Measurements from ENCODE around the gene RAD9A. TPM values are rescaled to one million over a fixed set of nuclear protein-coding genes. Genes with fewer than 3 reads are reported as not detected.
"Not testable (repeated sequence)": the region's sequence is repeated elsewhere in the genome, so short reads cannot be mapped to it uniquely, and the experiment has no call there.

The RAD9A gene
- total and polyA plus RNA-seq, 5 donors from 2014 or later, result 3.5 to 27.5 (median 6.7) TPM

DNA sequence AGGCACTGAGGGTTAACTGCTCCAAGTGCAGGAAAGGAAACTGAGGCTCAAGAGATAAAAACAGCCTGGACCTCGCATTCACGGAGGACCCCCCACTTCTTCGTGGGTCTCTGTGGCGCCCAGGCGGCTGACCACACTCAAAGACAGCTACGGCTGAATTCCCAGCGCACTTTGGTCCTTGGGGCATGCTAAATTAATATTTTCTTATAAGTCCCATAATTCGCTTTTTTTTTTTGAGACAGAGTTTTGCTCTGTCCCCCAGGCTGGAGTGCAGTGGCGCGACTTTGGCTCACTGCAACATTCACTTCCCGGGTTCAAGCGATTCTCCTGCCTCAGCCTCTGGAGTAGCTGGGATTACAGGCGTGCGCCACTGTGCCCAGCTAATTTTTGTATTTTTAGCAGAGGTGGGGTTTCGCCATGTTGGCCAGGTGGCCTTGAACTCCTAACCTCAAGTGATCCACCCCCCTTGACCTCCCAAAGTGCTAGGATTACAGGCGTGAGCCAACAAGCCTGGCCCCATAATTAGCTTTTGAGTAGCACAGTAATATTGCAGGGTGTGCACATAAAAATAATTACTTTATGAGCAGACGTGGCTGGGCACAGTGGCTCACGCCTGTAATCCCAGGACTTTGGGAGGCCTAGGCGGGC is 10.5 kb downstream of the RAD9A start:
- peaks cover 4 to 80% (median 30%) of the 10 kb centered on the region in 4 donors for H3K4me1 Mint-ChIP-seq
- H3K27ac Mint-ChIP-seq, result peak overlapping the region; percentile 83 to 95 (median 92)
- H3K4me1 ChIP-seq (ENCODE audit: control insufficient read depth, insufficient read depth, low read length, poor library complexity, severe bottlenecking), result peaks cover 86% of the 10 kb centered on the region
- H3K4me3 ChIP-seq (ENCODE audit: low read depth, low read length), result peak overlapping the region; percentile 93
- H3K36me3 ChIP-seq (ENCODE audit: control insufficient read depth, insufficient read depth, low read length), result peaks cover 41% of the 10 kb centered on the region
- peaks cover 17% of the 10 kb centered on the region for H3K36me3 Mint-ChIP-seq
- H3K27ac ChIP-seq (ENCODE audit: insufficient read depth, low read length, poor library complexity, severe bottlenecking), result peak overlapping the region; percentile 87
- H3K9me3 ChIP-seq (ENCODE audit: control insufficient read depth in 2 of 2, low read length in 2 of 2); H3K27me3 Mint-ChIP-seq; ATAC-seq (ENCODE audit: low read depth in 2 of 2); H3K9me3 Mint-ChIP-seq; DNase-seq; H3K27me3 ChIP-seq (ENCODE audit: control insufficient read depth, insufficient read depth, low read length): not testable (repeated sequence)
- H3K4me3 Mint-ChIP-seq, result peak overlapping the region; percentile 94 to 99 (median 97)

DNA sequence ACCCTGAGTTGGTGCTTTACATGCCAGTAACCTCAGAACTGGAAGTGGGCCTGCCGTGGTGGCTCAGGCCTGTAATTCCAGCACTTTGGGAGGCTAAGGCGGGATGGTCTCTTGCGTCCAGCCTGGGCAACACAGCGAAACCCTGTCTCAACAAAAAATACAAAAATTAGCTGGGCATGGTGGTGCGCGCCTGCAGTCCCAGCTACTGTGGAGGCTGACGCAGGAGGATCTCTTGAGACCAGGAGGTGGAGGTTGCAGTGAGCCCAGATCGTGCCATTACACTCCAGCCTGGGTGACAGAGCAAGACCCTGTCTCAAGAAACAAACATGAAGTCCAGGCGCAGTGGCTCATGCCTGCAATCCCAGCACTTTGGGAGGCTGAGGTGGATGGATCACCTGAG is 11.3 kb downstream of the RAD9A start:
- not testable (repeated sequence) for H3K9me3 ChIP-seq (ENCODE audit: control insufficient read depth in 2 of 2, low read length in 2 of 2); H3K9me3 Mint-ChIP-seq; H3K27me3 Mint-ChIP-seq; H3K27me3 ChIP-seq (ENCODE audit: control insufficient read depth, insufficient read depth, low read length); ATAC-seq (ENCODE audit: low read depth in 2 of 2); DNase-seq
- Histone ChIP-seq H3K4me1 (ENCODE audit: control insufficient read depth, insufficient read depth, low read length, poor library complexity, severe bottlenecking) (peaks cover 86% of the 10 kb centered on the region), H3K36me3 (ENCODE audit: control insufficient read depth, insufficient read depth, low read length) (peaks cover 33% of the 10 kb centered on the region), H3K4me3 (ENCODE audit: low read depth, low read length) (peak overlapping the region; percentile 93), H3K27ac (ENCODE audit: insufficient read depth, low read length, poor library complexity, severe bottlenecking) (peak overlapping the region; percentile 87)
- Mint-ChIP-seq H3K4me3 (peak overlapping the region; percentile 97 to 99 (median 98)), H3K4me1 (peaks cover 12 to 80% (median 33%) of the 10 kb centered on the region in 4 donors), H3K27ac (peak overlapping the region; percentile 94 to 98 (median 95)), H3K36me3 (peaks cover 19% of the 10 kb centered on the region)

DNA sequence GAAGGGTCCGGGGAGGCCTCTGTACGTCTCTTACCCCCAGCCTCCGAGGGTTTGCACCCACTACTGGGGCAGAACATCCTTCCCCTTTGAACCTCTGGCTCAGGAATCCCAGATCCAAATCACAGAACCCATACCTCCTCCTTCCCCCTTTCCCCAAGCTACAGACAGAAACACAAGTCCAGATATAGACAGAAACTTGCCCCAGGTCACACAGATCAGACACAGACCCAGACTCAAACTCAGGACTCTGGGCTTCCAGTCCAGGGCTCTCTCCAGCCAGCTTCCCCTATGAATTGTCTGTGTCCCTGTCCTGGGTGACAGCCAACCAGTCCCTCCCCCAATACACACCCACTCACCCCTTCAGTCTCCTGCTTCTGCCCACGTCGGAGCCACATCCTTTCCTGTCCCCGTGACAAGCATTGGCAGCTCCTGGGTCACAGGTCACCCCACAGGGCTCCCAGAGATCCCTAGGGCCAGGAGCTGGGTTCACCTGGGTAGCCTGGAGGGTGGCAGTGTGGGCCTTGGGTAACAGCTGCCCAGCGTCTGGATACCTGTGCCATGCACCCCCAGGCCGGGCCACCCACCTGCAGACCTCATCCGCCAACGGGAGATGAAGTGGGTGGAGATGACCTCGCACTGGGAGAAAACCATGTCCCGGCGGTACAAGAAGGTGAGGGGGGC is 12.9 kb downstream of the RAD9A start:
- Mint-ChIP-seq H3K36me3 (peaks cover 25% of the 10 kb centered on the region), H3K4me1 (peaks cover 15 to 80% (median 37%) of the 10 kb centered on the region in 4 donors), H3K27ac (peak overlapping the region; percentile 95 to 98 (median 97)), H3K9me3 (no peaks in the 10 kb centered on the region), H3K4me3 (peak overlapping the region; percentile 97 to 99 (median 98)), H3K27me3 (peaks cover 6% of the 10 kb centered on the region)
- peak in 1 of 3 donors; percentile 83 for DNase-seq
- Histone ChIP-seq H3K4me1 (ENCODE audit: control insufficient read depth, insufficient read depth, low read length, poor library complexity, severe bottlenecking) (peaks cover 87% of the 10 kb centered on the region), H3K36me3 (ENCODE audit: control insufficient read depth, insufficient read depth, low read length) (peaks cover 21% of the 10 kb centered on the region), H3K9me3 (ENCODE audit: control insufficient read depth in 2 of 2, low read length in 2 of 2) (no peaks in the 10 kb centered on the region), H3K27ac (ENCODE audit: insufficient read depth, low read length, poor library complexity, severe bottlenecking) (peak overlapping the region; percentile 87), H3K4me3 (ENCODE audit: low read depth, low read length) (peak overlapping the region; percentile 93), H3K27me3 (ENCODE audit: control insufficient read depth, insufficient read depth, low read length) (no peaks in the 10 kb centered on the region)
- ATAC-seq (ENCODE audit: low read depth in 2 of 2), result no peak

DNA sequence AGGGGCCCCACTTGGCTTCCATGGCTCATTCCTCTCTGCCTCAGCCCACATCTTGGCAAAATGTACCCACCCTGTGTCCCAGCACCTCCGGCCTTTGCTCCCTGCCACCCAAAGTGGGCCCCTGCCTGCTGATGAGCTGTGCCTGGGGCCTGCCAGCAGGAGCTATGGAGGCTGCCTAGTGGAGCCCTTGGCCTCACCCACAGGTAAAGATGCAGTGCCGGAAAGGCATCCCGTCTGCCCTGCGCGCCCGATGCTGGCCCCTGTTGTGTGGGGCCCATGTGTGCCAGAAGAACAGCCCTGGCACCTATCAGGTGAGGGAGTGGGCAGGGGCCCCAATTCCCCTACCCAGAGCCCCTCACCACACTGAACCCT is 13.4 kb downstream of the RAD9A start:
- DNase-seq, result no peak
- peaks cover 6% of the 10 kb centered on the region for H3K27me3 Mint-ChIP-seq

DNA sequence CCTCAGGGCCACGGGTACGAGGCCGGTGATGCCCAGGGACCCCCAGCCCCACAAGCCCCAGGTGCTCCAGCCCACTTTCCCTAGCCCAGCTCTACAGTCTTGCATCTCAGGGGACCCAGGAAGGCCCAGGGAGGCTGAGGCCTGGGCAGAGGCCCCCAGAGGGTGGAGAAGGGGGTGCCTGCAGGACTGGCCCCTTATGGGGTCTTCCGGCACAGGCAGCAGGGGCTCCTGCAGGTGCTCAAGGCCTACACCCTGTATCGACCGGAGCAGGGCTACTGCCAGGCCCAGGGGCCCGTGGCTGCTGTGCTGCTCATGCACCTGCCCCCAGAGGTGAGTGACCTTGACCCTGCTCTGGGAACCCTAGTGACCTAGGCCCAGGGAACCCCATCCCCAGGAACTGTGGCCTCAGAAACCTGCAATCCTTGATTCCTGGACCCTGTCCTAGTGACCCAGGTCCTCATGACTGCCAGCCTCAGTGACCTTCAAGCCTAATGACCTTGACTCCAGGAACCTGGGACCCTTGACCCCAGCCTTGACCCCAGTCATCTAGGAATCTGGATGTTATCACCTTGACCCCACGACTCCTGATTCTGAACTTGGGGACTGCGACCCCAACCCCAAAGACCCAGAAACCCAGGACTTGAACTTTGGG is 14.0 kb downstream of the RAD9A start:
- Mint-ChIP-seq H3K27ac (peak overlapping the region; percentile 88 to 98 (median 95)), H3K4me1 (peaks cover 15 to 80% (median 37%) of the 10 kb centered on the region in 4 donors), H3K9me3 (no peaks in the 10 kb centered on the region), H3K27me3 (peaks cover 6% of the 10 kb centered on the region), H3K36me3 (peaks cover 23% of the 10 kb centered on the region), H3K4me3 (peak overlapping the region; percentile 97 to 99 (median 98))
- peaks cover 20% of the 10 kb centered on the region for H3K36me3 ChIP-seq (ENCODE audit: control insufficient read depth, insufficient read depth, low read length)
- H3K4me3 ChIP-seq (ENCODE audit: low read depth, low read length), result peak overlapping the region; percentile 93
- H3K9me3 ChIP-seq (ENCODE audit: control insufficient read depth in 2 of 2, low read length in 2 of 2), result no peaks in the 10 kb centered on the region
- H3K27ac ChIP-seq (ENCODE audit: insufficient read depth, low read length, poor library complexity, severe bottlenecking), result peak overlapping the region; percentile 87
- H3K4me1 ChIP-seq (ENCODE audit: control insufficient read depth, insufficient read depth, low read length, poor library complexity, severe bottlenecking), result peaks cover 87% of the 10 kb centered on the region
- no peaks in the 10 kb centered on the region for H3K27me3 ChIP-seq (ENCODE audit: control insufficient read depth, insufficient read depth, low read length)
- ATAC-seq (ENCODE audit: low read depth in 2 of 2) (no peak), DNase-seq (no peak)

More for the DNA sequence above, 13.4 kb downstream of the RAD9A start:
- peaks cover 22% of the 10 kb centered on the region for H3K36me3 ChIP-seq (ENCODE audit: control insufficient read depth, insufficient read depth, low read length)
- ATAC-seq (ENCODE audit: low read depth in 2 of 2), result no peak
- peaks cover 15 to 80% (median 37%) of the 10 kb centered on the region in 4 donors for H3K4me1 Mint-ChIP-seq
- no peaks in the 10 kb centered on the region for H3K9me3 ChIP-seq (ENCODE audit: control insufficient read depth in 2 of 2, low read length in 2 of 2)
- H3K4me1 ChIP-seq (ENCODE audit: control insufficient read depth, insufficient read depth, low read length, poor library complexity, severe bottlenecking), result peaks cover 87% of the 10 kb centered on the region
- H3K27me3 ChIP-seq (ENCODE audit: control insufficient read depth, insufficient read depth, low read length), result no peaks in the 10 kb centered on the region
- peaks cover 26% of the 10 kb centered on the region for H3K36me3 Mint-ChIP-seq
- H3K27ac Mint-ChIP-seq, result peak overlapping the region; percentile 88 to 98 (median 95)
- no peaks in the 10 kb centered on the region for H3K9me3 Mint-ChIP-seq
- peak overlapping the region; percentile 97 to 99 (median 98) for H3K4me3 Mint-ChIP-seq
- peak overlapping the region; percentile 93 for H3K4me3 ChIP-seq (ENCODE audit: low read depth, low read length)
- peak overlapping the region; percentile 87 for H3K27ac ChIP-seq (ENCODE audit: insufficient read depth, low read length, poor library complexity, severe bottlenecking)

DNA sequence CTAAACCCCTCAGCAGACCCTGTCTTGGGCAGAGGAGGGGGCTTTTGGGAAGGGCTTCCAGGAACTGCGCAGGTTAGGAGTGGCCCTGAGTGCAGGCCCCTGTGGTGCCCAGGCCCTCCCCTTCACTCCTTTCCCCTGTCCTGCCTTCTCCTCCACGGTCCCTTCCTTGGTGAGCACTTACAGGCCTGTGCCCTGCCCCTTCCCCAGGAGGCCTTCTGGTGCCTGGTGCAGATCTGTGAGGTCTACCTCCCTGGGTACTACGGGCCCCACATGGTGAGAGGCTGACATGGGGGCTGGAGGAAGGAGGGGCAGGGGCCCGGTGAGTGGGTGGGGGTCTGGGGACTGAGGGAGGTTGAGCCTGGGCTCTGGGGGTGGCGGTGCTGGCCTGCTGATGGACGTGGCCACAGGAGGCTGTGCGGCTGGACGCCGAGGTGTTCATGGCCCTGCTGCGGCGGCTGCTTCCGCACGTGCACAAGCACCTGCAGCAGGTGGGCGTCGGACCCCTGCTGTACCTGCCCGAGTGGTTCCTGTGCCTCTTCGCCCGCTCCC is 14.7 kb downstream of the RAD9A start:
- Mint-ChIP-seq H3K9me3 (no peaks in the 10 kb centered on the region), H3K4me1 (peaks cover 15 to 85% (median 40%) of the 10 kb centered on the region in 4 donors), H3K27ac (peak overlapping the region; percentile 79 to 95 (median 88)), H3K36me3 (peaks cover 23% of the 10 kb centered on the region), H3K4me3 (peak overlapping the region; percentile 88 to 99 (median 96)), H3K27me3 (peaks cover 6% of the 10 kb centered on the region)
- no peak for DNase-seq
- no peaks in the 10 kb centered on the region for H3K9me3 ChIP-seq (ENCODE audit: control insufficient read depth in 2 of 2, low read length in 2 of 2)
- no peaks in the 10 kb centered on the region for H3K27me3 ChIP-seq (ENCODE audit: control insufficient read depth, insufficient read depth, low read length)
- peak overlapping the region; percentile 87 for H3K27ac ChIP-seq (ENCODE audit: insufficient read depth, low read length, poor library complexity, severe bottlenecking)
- no peak for ATAC-seq (ENCODE audit: low read depth in 2 of 2)
- H3K36me3 ChIP-seq (ENCODE audit: control insufficient read depth, insufficient read depth, low read length), result peaks cover 20% of the 10 kb centered on the region
- H3K4me1 ChIP-seq (ENCODE audit: control insufficient read depth, insufficient read depth, low read length, poor library complexity, severe bottlenecking), result peaks cover 89% of the 10 kb centered on the region
- peak overlapping the region; percentile 93 for H3K4me3 ChIP-seq (ENCODE audit: low read depth, low read length)

DNA sequence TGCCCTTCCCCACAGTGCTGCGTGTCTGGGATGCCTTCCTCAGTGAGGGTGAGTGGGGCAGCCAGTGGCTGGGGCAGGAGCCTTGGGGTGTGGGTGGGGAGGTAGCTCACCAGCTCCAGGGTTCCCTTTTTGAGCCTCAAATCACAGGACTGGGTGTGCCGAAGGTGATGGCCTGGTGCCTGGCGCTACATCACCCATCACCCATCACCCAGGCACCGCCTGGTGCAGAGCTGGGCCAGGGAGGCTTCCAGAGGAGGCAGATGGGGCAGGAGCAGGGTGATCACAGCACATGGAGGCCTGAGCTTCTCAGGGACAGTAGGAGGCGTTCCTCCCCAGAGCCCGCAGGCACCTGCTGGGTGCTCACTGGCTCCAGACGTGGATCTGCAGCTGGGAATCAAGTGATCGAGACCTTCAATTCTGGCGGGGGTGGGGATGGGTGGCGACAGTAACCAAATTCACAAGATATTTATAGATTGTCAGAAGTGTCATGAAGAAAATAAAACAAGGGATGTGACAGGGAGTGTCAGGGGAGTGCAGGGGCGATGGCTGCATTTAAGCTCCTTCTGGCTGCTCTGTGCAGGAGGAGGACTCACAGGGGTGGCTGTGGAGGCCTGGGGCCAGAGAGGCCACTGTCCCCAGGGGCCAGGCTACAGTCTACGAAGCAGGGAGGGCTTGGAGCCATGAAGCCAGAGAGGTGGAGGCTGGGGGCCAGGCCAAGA is 15.3 kb downstream of the RAD9A start:
- no peak for ATAC-seq (ENCODE audit: low read depth in 2 of 2)
- peaks cover 23% of the 10 kb centered on the region for H3K36me3 Mint-ChIP-seq

More for the DNA sequence above, 15.3 kb downstream of the RAD9A start:
- Mint-ChIP-seq H3K27ac (peak overlapping the region; percentile 89 to 99 (median 95)), H3K27me3 (peaks cover 6% of the 10 kb centered on the region), H3K4me1 (peaks cover 15 to 88% (median 42%) of the 10 kb centered on the region in 4 donors), H3K4me3 (peak overlapping the region; percentile 88 to 99 (median 96)), H3K9me3 (no peaks in the 10 kb centered on the region)
- no peaks in the 10 kb centered on the region for H3K9me3 ChIP-seq (ENCODE audit: control insufficient read depth in 2 of 2, low read length in 2 of 2)
- peaks cover 20% of the 10 kb centered on the region for H3K36me3 ChIP-seq (ENCODE audit: control insufficient read depth, insufficient read depth, low read length)
- DNase-seq, result no peak
- peak overlapping the region; percentile 76 for H3K4me3 ChIP-seq (ENCODE audit: low read depth, low read length)
- H3K27ac ChIP-seq (ENCODE audit: insufficient read depth, low read length, poor library complexity, severe bottlenecking), result peak overlapping the region; percentile 87
- H3K27me3 ChIP-seq (ENCODE audit: control insufficient read depth, insufficient read depth, low read length), result no peaks in the 10 kb centered on the region
- H3K4me1 ChIP-seq (ENCODE audit: control insufficient read depth, insufficient read depth, low read length, poor library complexity, severe bottlenecking), result peaks cover 93% of the 10 kb centered on the region

Measured in CD4-positive, CD25-positive, alpha-beta regulatory T cell (primary cell).